NCI-H446 treated with DMSO at 0.1 percent for 48 hours (cell line): Measurements from ENCODE around the gene FNDC4.
"Not testable (repeated sequence)": the region's sequence is repeated elsewhere in the genome, so short reads cannot be mapped to it uniquely, and the experiment has no call there.

Experiments
- DNase-seq: peaks from one replicate; lab custom pipeline; 2025; lab: John Stamatoyannopoulos, UW

FNDC4 gene, protein sequence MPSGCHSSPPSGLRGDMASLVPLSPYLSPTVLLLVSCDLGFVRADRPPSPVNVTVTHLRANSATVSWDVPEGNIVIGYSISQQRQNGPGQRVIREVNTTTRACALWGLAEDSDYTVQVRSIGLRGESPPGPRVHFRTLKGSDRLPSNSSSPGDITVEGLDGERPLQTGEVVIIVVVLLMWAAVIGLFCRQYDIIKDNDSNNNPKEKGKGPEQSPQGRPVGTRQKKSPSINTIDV

GRCh38 chr2:27494944-27495554, at the start of gene FNDC4:
Gene FNDC4 (minus strand): TSS chr2:27495200. CDS start chr2:27494679, 521 bp downstream.
- DNase-seq = no peak

GRCh38 chr2:27544143-27544821, 49.3 kb upstream of the FNDC4 start:
- DNase-seq = no peak

GRCh38 chr2:27539649-27540048, 44.6 kb upstream of the FNDC4 start:
- DNase-seq = not testable (repeated sequence)

DNA sequence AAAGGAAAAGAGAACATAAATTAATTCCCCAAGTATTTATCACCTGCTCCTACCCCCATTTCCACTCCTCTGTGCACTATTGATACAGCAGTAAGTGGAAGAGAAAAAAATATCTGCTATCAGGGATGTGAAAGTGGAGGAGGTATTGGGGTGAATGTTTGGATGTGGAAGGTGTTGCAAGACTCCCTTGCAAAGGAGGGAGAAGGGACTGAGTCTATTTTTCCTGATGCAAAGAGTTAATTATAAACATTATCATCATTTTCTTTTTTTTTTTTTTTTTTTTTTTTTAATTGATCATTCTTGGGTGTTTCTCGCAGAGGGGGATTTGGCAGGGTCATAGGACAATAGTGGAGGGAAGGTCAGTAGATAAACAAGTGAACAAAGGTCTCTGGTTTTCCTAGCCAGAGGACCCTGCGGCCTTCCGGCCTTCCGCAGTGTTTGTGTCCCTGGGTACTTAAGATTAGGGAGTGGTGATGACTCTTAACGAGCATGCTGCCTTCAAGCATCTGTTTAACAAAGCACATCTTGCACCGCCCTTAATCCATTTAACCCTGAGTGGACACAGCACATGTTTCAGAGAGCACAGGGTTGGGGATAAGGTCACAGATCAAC, 43.9 kb upstream of the FNDC4 start:
- DNase-seq = not testable (repeated sequence)

DNA sequence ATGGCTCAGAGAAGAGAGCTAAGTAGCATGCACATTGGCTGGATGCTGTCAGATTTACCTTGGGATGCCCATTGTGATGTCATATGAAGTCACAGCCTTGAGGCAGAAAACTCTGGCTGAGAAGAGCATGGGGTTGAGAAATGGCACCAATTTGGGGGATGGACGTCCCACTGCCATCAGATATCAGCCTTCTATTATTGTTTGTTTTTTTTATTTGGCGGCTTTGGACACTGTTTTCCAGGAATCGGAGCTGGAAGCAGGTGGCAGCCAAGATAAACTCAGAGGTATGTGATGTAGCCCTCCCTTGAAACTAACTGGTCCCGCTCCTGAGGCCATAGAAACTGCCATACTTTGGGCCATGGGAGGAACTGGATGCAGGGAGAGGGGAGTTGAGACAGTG, 42.3 kb upstream of the FNDC4 start:
- no peak for DNase-seq

DNA sequence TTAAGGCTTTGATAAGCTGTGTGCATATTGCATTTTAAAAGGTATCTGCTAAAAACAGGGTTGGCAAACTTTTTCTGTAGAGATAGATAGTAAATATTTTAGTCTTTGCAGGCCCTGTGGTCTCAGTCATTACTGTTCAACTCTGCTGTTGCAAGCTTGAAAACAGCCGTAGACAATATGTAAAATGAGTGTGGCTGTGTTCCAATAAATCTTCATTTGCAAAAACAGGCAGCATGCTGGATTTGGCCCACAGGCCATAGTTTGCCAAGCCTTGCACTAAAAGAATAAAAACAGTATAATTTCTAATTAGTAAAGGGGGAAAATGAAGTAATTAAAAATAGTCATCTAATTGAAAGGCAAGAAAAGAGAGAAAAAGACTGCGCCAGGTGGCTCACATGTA, 37.0 kb upstream of the FNDC4 start:
- no peak for DNase-seq

DNA sequence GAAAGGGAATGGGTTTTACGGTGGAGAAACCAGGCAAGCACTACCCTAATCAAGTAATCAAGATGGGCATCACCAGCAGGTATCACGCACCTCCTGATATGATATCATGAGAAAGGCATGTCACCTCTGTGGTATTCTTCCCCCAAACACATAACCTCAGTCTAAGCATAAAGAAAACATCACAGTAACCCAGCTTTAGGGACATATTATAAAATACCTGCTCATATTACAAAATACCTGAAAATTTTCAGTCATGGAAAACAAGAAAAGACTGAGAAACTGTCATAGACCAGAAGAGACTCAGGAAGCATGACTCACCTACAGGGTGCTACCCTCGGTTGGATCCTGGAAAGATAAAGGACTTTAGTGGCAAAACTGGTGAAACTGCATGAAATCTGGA, 32.2 kb upstream of the FNDC4 start:
- no peak for DNase-seq

GRCh38 chr2:27522400-27522945, 27.5 kb upstream of the FNDC4 start:
- DNase-seq = no peak

GRCh38 chr2:27520316-27520715, 25.3 kb upstream of the FNDC4 start:
- DNase-seq = no peak

DNA sequence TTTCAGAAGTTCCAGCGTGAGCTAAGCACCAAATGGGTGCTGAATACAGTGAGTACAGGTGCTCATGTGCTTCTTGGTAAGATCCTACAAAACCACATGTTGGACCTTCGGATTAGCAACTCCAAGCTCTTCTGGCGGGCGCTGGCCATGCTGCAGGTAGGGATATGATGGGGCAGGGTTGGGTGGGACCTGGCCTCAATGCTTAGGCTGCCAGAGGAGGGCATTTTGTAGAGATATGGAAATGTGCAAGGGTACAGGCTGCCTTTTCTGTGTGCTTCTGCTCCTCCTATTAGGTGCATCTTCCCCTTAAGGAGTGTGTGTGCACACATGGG, 23.7 kb upstream of the FNDC4 start:
- DNase-seq = no peak

DNA sequence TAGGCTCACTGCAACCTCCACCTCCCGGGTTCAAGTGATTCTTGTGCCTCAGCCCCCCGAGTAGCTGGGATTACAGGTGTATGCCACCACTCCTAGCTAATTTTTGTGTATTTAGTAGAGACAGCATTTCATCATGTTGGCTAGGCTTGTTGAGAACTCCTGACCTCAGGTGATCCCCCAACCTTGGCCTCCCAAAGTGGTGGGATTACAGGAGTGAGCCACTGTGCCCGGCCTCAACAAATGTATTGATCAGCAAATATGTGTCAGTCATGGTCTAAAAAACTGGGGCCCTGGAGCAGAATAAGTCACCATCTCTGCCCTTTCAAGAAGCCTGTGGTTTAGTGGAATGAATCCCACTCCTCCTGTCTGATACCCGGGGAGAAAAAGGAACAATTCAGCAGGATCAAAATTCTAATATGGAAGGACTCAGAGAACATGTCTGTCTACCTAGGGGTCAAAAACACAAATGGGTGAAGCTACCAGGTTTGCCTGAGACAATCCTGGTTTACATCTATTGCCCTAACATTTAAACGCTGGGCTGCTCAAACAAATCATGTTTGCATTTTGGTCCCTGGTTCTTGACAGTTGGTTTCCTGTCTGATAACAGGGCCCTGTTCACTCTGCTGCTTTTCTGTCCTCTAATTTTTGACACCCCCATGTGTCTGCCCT, 23.2 kb upstream of the FNDC4 start:
- DNase-seq = no peak

- no peak for DNase-seq
Observed at GRCh38 chr2:27509326-27509725, 14.3 kb upstream of the FNDC4 start.

- no peak for DNase-seq
Observed at GRCh38 chr2:27507293-27507692, 12.3 kb upstream of the FNDC4 start.

DNA sequence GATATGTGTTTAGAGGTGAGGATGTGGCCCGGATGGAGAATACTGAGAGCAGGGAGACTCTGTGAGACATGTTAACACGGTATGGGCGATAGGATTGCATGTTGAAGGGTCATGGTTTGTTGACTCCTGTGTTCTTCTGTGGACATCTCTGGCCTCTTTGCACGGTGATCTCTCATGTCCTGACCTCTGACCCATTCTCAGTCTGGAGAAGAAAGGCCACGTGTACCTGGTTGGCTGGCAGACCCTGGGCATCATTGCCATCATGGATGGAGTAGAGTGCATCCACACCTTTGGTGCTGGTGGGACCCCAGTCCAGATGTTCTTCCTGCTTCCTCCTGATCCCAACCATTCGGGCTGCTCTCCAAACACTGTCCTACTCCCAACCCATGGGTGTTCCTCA, 11.6 kb upstream of the FNDC4 start:
- DNase-seq = no peak

DNA sequence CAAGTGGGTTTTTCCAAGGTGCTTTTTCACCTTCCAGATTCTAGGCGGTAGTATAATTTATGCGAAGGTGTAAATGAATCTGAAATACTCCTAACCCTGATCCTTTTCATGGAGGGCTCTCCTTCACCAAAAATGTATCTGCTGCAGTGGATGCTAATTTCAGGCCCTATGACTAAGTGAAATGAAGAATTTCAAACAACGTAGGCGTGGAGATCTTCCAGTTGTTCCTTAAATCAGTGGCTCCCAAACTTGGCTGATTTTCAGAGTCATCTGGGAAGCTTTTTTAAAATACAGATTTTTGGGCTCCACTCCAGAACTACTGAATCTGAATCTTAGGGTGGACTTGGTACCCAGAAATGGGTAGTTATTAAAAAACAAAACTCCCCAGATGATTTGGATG, 7.1 kb upstream of the FNDC4 start:
- DNase-seq = no peak

DNA sequence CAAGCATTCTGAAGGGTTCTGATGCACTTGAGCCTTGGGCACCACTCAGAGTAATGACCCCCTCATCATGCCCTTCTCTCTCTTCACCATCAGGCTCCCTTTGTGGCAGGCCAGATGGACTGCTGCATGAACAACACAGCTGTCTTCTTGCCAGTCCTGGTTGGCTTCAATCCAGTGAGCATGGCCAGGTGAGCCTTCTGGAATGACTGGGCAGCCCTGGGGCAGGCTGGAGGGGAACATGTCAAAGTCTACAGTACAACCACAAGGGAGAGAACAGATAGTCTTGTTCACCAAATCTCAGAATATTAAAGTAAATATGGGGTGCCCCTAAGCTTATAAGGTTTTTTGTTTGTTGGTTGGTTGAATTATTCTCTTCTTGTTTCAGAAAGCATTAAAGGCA, 6.0 kb upstream of the FNDC4 start:
- no peak for DNase-seq

- no peak for DNase-seq
Observed at GRCh38 chr2:27498975-27499374, 4.0 kb upstream of the FNDC4 start.

DNA sequence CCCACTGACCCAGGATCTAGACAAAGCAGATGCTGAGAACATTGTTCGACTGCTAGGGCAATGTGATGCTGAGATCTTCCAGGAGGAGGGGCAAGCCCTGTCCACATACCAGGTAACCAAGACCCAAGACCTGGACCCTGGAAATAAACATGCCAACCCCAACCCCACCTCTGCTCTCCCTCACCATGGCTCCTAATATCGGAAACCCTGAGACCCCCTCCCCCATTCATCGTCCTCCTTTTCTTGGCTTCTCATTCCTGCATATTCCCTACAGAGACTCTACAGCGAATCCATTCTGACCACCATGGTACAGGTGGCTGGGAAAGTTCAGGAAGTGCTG, 2.3 kb upstream of the FNDC4 start:
- DNase-seq = no peak

DNA sequence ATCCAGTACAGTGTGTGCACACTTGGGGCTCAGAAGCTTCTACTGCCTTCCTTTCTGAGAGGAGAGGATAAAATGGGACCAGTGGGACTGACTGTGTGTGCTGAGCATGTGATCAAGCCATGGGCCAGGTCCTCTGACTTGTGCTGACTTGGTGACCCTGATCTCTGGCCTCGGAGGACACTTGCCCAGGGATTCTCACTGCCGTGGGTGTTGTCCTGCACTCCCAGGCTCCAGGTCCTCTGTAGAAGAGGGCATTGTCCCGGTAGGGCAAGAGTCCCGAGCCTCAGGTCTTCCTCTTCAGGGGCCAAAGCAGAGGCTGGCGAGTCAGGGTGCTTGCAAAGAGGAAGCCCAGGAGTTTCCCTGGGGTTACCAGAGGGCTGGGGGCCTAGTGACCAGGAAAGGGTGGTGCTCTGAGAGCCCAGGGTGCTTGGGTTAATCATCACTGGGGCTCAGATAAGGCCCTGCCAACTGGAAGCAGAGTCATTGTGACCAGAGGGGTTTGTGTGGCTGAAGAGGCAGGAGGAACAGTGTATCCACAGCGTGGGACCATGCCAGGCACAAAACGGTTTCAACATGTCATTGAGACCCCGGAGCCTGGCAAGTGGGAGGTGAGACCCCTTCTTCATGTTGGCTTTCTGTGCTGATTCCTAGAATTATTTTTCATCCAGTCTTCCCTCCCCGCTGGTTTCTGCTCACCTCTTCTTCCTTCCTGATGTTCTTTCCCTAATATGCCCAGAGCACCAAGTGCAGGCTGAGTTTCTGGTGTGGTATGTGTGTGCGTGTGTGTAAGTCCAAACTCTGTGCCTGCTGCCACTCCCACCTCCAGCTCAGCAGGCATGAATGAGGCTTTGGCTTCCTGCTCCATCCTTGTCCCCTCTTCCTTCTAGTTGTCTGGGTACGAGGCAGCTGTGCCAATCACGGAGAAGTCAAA, 1.6 kb upstream of the FNDC4 start, which contains the start of gene GCKR:
Gene GCKR (plus strand): TSS at position 483 of the 931 bp plus-strand sequence. CDS start 66 bp downstream, at position 549.
- no peak for DNase-seq

DNA sequence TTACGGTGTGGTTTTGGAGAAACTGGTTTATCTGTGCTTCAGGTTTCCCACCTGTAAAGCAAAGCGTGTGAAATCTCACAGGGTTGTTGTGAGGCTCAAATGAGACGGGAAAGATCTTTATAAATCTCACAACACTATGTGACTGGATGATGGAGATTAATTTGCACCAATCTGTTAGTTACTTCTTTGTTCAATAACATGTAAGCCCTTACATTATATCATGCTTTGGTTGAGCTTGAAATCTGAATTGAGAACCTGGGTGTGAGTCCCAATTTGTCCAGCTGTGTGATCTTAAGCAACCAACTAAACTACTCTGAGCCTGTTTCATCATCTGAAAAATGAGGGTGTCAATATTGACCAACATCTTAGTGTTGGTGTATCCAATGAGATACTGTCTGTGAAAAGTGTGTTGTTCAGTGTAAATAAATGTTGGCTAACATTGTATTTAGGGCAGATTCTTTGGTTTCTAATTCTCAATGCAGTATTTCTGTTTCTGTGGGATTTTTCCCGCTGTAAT, 898 bp upstream of the FNDC4 start:
- DNase-seq = no peak
